Measurements from ENCODE around the gene UBAP2. TPM values are rescaled to one million over a fixed set of nuclear protein-coding genes. Genes with fewer than 3 reads are reported as not detected.

UBAP2 gene
- total and polyA plus RNA-seq, 2 donors (not counting 1 experiment from before 2014, with no cell fraction given): 15.5 to 26.2 TPM

DNA sequence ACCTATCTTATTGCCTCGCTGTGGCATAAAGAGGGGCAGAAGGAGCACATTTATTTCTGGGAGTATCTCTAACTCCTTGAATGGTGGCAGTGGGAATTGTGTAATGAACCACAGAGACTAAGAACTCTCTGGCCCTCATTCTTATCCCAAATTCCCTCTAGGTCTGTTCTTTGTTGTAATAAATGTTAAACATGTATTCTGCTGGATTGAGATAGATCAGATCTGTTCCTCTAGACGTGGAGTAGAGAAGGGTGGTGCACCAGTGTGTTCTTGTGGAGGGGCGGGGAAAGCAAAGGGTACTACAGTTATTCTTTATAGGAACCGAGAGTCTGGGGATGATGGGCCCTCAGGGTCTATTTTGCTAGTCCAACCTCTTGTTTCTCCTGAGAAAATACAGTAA is 141.3 kb downstream of the UBAP2 start:
- TF ChIP-seq, protein P1, sequence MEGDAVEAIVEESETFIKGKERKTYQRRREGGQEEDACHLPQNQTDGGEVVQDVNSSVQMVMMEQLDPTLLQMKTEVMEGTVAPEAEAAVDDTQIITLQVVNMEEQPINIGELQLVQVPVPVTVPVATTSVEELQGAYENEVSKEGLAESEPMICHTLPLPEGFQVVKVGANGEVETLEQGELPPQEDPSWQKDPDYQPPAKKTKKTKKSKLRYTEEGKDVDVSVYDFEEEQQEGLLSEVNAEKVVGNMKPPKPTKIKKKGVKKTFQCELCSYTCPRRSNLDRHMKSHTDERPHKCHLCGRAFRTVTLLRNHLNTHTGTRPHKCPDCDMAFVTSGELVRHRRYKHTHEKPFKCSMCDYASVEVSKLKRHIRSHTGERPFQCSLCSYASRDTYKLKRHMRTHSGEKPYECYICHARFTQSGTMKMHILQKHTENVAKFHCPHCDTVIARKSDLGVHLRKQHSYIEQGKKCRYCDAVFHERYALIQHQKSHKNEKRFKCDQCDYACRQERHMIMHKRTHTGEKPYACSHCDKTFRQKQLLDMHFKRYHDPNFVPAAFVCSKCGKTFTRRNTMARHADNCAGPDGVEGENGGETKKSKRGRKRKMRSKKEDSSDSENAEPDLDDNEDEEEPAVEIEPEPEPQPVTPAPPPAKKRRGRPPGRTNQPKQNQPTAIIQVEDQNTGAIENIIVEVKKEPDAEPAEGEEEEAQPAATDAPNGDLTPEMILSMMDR (IDR thresholded peaks at IDR 0.05): no peak
- TF ChIP-seq EZH2 (IDR thresholded peaks at IDR 0.05; ENCODE audit: borderline replicate concordance, insufficient read depth, low read depth, low read length, poor library complexity, severe bottlenecking): no peak
- H3K27ac Mint-ChIP-seq: no peak overlapping the region
- ATAC-seq (ENCODE audit: low read depth): no peak
- H3K27me3 ChIP-seq (replicated peaks in 1 of 4; ENCODE audit: control extremely low read depth in 1 of 4, control insufficient read depth in 3 of 4, insufficient read depth in 4 of 4, low read length in 3 of 4): no peaks in the 10 kb centered on the region
- H3K4me3 ChIP-seq (ENCODE audit: control extremely low read depth in 1 of 5, extremely low read depth in 1 of 5, insufficient read depth in 1 of 5, low read depth in 2 of 5, low read length in 4 of 5): no peak overlapping the region
- no peaks in the 10 kb centered on the region for H3K9me3 Mint-ChIP-seq (ENCODE audit: insufficient read depth)
- no peak overlapping the region for H3K4me3 Mint-ChIP-seq
- POLR2A ChIA-PET: no interaction called here
- CTCF ChIA-PET: interaction anchor here (1.7 kb wide), 1 partner anchor 18 kb away, joined by 6 read pairs; no protein-coding TSS in a partner anchor
- no peaks in the 10 kb centered on the region for H3K27me3 Mint-ChIP-seq
- peaks cover 9% of the 10 kb centered on the region for H3K4me1 Mint-ChIP-seq
- no peak for DNase-seq
- H3K9me3 ChIP-seq (ENCODE audit: control extremely low read depth in 1 of 3, control insufficient read depth in 2 of 3, insufficient read depth in 1 of 3, low read length in 2 of 3): no peaks in the 10 kb centered on the region
- no peak overlapping the region for H3K27ac ChIP-seq (ENCODE audit: low read length in 2 of 2)
- H3K79me2 ChIP-seq (ENCODE audit: control insufficient read depth, insufficient read depth, low read length): peaks cover 62% of the 10 kb centered on the region
- intact Hi-C loops (cut with micrococcal nuclease): no loop called here
- no peaks in the 10 kb centered on the region for H3K4me1 ChIP-seq (ENCODE audit: control insufficient read depth in 2 of 2, insufficient read depth in 2 of 2, low read length in 2 of 2)
- no peak overlapping the region for H3K9ac ChIP-seq (ENCODE audit: low read length)
- no peak overlapping the region for H3K4me2 ChIP-seq (replicated peaks; ENCODE audit: low read depth, low read length, poor library complexity, severe bottlenecking)
- H4K20me1 ChIP-seq (ENCODE audit: control insufficient read depth, insufficient read depth, low read length, poor library complexity, severe bottlenecking): peaks cover 53% of the 10 kb centered on the region
- 95% methylated on average over 2 of the region's 4 CpGs for WGBS (ENCODE audit: insufficient coverage)
- H3K36me3 ChIP-seq (replicated peaks in 1 of 2; ENCODE audit: control extremely low read depth in 1 of 2, control insufficient read depth in 1 of 2, extremely low read depth in 1 of 2, insufficient read depth in 2 of 2, low read length in 1 of 2): peaks cover 7 to 23% of the 10 kb centered on the region in 2 experiments
- H2AFZ ChIP-seq (ENCODE audit: insufficient read depth, low read depth, low read length, poor library complexity, severe bottlenecking): no peak overlapping the region

DNA sequence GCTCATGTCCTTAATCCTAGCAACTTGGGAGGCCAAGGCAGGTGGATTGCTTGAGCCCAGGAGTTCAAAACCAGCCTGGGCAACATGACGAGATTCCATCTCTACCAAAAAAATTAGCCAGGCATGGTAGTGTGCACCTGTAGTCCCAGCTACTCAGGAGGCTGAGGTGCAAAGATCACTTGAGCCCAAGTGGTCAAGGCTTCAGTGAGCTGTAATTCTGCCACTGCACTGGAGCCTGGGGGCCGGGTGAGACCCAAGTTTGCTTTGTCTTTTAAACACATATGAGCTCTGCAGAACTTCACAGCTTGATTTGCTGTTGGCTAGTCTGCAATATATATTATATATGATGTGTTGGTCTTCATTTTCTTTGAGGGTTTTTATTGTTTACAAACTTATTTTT is 141.9 kb downstream of the UBAP2 start:
- TF ChIP-seq EZH2 (IDR thresholded peaks at IDR 0.05; ENCODE audit: borderline replicate concordance, insufficient read depth, low read depth, low read length, poor library complexity, severe bottlenecking): no peak
- TF ChIP-seq, protein P1 (IDR thresholded peaks at IDR 0.05): no peak
- no peak overlapping the region for H3K27ac ChIP-seq (ENCODE audit: low read length in 2 of 2)
- Mint-ChIP-seq H3K27me3 (no peaks in the 10 kb centered on the region), H3K9me3 (ENCODE audit: insufficient read depth) (no peaks in the 10 kb centered on the region), H3K4me3 (no peak overlapping the region), H3K27ac (no peak overlapping the region), H3K4me1 (peaks cover 9% of the 10 kb centered on the region)
- no peak overlapping the region for H3K4me3 ChIP-seq (ENCODE audit: control extremely low read depth in 1 of 5, extremely low read depth in 1 of 5, insufficient read depth in 1 of 5, low read depth in 2 of 5, low read length in 4 of 5)
- no peak overlapping the region for H3K9ac ChIP-seq (ENCODE audit: low read length)
- ATAC-seq (ENCODE audit: low read depth) (no peak), DNase-seq (no peak)
- H4K20me1 ChIP-seq (ENCODE audit: control insufficient read depth, insufficient read depth, low read length, poor library complexity, severe bottlenecking): peaks cover 57% of the 10 kb centered on the region
- intact Hi-C loops (cut with micrococcal nuclease): no loop called here
- peaks cover 7 to 27% of the 10 kb centered on the region in 2 experiments for H3K36me3 ChIP-seq (replicated peaks in 1 of 2; ENCODE audit: control extremely low read depth in 1 of 2, control insufficient read depth in 1 of 2, extremely low read depth in 1 of 2, insufficient read depth in 2 of 2, low read length in 1 of 2)
- ChIA-PET POLR2A (no interaction called here), CTCF (interaction anchor here (1.0 to 1.7 kb wide), 2 partner anchors 18 to 128 kb away, joined by 3 to 6 read pairs; no protein-coding TSS in a partner anchor)
- no peaks in the 10 kb centered on the region for H3K27me3 ChIP-seq (replicated peaks in 1 of 4; ENCODE audit: control extremely low read depth in 1 of 4, control insufficient read depth in 3 of 4, insufficient read depth in 4 of 4, low read length in 3 of 4)
- H3K9me3 ChIP-seq (ENCODE audit: control extremely low read depth in 1 of 3, control insufficient read depth in 2 of 3, insufficient read depth in 1 of 3, low read length in 2 of 3): no peaks in the 10 kb centered on the region
- 94% methylated on average over 2 of the region's 2 CpGs for WGBS (ENCODE audit: insufficient coverage)
- H3K4me2 ChIP-seq (replicated peaks; ENCODE audit: low read depth, low read length, poor library complexity, severe bottlenecking): no peak overlapping the region
- no peaks in the 10 kb centered on the region for H3K4me1 ChIP-seq (ENCODE audit: control insufficient read depth in 2 of 2, insufficient read depth in 2 of 2, low read length in 2 of 2)
- no peak overlapping the region for H2AFZ ChIP-seq (ENCODE audit: insufficient read depth, low read depth, low read length, poor library complexity, severe bottlenecking)
- peaks cover 67% of the 10 kb centered on the region for H3K79me2 ChIP-seq (ENCODE audit: control insufficient read depth, insufficient read depth, low read length)
